ENCODE measurements around the gene HHIPL1.

HHIPL1 gene

GRCh38 chr14:99713972-99714371 lies 69.0 kb downstream of the HHIPL1 start:
- no peak overlapping the region for H3K4me3 ChIP-seq
- DNase-seq (ENCODE audit: low spot score) = no peak
- no peak for TF ChIP-seq CTCF (IDR thresholded peaks at IDR 0.05)
- H3K27ac ChIP-seq = no peak overlapping the region

DNA sequence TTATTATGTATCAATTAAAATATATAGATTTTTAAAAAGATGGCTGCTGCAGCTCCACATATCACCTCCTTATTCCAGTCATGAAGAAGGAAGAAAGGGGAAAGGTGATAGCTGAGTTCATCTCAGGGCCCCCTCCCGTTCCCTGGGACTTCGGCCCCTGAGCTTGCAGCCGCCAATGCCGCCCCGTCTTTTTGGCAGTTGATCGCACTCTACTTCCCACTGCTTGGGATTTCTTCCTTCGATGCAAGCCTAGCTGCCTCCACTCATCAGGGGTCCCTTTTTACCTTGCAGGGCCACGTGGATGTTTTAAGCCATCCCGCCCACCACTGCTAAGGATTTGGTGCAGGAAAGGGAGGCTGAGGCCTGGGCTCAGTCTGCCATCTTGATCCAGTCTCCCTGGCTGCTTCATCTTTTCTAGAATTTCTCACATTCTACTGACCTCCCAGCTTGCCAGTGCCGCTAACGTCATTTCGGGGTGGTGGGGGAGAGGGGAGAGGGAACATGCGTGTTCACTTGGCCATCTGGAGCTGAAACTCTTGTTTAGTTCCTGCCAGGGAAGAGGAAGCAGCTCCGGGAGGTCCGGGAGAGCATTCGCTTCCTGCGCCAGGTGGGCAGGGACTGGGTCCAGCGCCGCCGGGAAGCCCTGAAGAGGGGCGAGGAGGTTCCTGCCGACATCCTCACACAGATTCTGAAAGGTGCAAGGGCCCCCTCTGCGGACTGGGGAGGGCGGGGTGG lies 70.5 kb downstream of the HHIPL1 start:
- no peak for DNase-seq (ENCODE audit: low spot score)
- Histone ChIP-seq H3K27ac (no peak overlapping the region), H3K4me3 (no peak overlapping the region)
- TF ChIP-seq CTCF (IDR thresholded peaks at IDR 0.05) = no peak

GRCh38 chr14:99716091-99716849 lies 71.3 kb downstream of the HHIPL1 start:
- TF ChIP-seq CTCF (IDR thresholded peaks at IDR 0.05) = no peak
- no peak for DNase-seq (ENCODE audit: low spot score)
- Histone ChIP-seq H3K27ac (no peak overlapping the region), H3K4me3 (no peak overlapping the region)

DNA sequence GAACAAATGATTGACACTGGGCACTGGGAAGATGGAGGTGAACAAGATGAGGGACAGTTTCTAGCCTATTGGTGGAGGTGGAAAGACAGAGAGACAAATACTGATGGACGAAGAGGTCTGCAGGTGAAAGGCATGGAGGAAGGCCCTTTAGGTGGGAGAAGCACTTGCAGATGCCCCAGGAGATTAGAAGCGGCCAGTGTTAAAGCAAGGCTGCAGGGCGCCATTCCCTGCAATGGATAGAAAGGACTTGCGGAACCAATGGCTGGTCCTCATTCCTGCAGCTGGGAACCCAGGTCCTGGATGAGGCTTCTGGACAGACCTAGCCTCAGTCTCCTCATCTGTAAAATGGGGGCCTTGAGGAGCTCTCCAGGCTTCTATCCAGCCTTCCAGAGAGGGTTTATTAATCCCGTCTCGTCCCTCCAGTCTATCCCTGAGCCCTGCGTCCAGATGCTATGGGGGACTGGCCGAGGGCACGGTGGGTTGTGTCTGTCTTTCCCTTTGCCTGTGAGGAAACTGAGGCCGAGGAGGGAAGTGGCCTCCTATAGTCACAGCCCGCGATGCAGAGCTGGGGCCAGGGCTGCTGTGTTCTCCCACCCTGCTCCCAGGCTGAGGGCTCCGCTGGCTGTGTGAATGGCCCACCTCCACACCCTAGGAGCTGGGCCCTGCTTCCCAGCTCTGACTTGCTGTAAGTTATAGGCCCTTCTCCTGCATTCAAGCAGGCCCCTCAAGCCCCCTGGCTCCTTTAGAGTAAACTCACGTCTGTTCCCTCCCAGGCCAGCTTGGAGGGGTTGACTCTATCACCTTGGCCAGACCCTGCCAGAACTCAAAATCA lies 72.1 kb downstream of the HHIPL1 start:
- peak; percentile 50 for DNase-seq (ENCODE audit: low spot score)
- TF ChIP-seq CTCF (IDR thresholded peaks at IDR 0.05) = no peak
- no peak overlapping the region for H3K27ac ChIP-seq
- no peak overlapping the region for H3K4me3 ChIP-seq

- Histone ChIP-seq H3K27ac (no peak overlapping the region), H3K4me3 (no peak overlapping the region)
- TF ChIP-seq CTCF (IDR thresholded peaks at IDR 0.05) = no peak
- no peak for DNase-seq (ENCODE audit: low spot score)
Observed at GRCh38 chr14:99717682-99718013, 72.7 kb downstream of the HHIPL1 start.

DNA sequence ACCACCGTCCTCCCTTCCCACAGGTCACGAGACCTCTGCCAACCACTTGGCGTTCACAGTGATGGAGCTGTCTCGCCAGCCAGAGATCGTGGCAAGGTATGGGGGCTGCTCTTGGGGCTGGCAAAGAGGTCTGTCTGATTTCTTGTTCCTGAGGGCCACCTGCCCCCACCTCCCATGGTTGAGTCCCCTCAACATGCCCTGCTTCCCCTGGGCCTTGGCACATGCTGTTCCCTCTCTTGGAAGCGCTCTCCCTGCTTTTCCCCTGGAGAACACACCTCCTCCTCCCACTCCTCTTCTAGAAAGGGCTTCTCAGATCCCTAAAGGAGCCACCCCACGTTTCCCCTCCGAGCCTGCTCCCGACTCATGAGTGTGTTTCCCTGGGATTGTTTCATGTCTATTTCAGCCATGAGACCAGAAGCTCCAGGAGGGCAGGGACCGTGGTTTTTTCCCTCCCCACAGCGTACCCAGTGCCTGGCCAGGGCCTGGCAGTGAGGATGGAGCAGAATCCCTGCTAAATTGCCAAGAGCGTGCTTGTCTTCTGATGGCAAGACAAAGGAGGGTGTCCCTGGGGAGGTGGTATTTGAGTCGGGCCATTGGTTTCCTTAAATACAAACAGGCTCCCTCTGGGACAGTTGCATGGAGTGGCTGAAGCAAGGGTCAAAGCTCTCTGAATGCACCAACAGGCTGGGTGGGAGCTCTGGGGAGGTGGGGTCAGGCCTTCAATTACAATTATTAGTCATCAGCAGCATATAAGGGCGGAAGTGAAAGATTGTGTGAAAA lies 73.3 kb downstream of the HHIPL1 start:
- no peak for TF ChIP-seq CTCF (IDR thresholded peaks at IDR 0.05)
- no peak for DNase-seq (ENCODE audit: low spot score)
- no peak overlapping the region for H3K27ac ChIP-seq
- H3K4me3 ChIP-seq = no peak overlapping the region

Data from coronary artery (tissue), 2 donors.